Smooth muscle cell (in vitro differentiated cells): ENCODE results near the gene JAM3. TPM values are rescaled to one million over a fixed set of nuclear protein-coding genes. Genes with fewer than 3 reads are reported as not detected.

ENCODE experiments used
- DNase-seq: peaks from one replicate; lab custom pipeline; 2025; ENCODE audit not compliant: unreplicated experiment; lab: John Stamatoyannopoulos, UW
- H2AFZ ChIP-seq: fragments of 200-600 bp; sonication (generic); 2 replicates; pipeline ENCODE4 v1.6.0; 2016; ENCODE audit warnings: antibody characterized with exemption, low read depth, mild to moderate bottlenecking
- H3F3A ChIP-seq: fragments of 200-600 bp; sonication (generic); 2 replicates; pipeline ENCODE4 v1.6.0; 2017; ENCODE audit warnings: antibody characterized with exemption, low read depth
- H3K27ac ChIP-seq: fragments of 200-600 bp; sonication (generic); 2 replicates; pipeline ENCODE4 v1.5.1; 2016; ENCODE audit warnings: low read depth, mild to moderate bottlenecking
- H3K27me3 ChIP-seq: fragments of 200-600 bp; sonication (generic); 2 replicates; pipeline ENCODE4 v1.6.1; 2016; ENCODE audit warnings: low read depth, mild to moderate bottlenecking
- H3K36me3 ChIP-seq: fragments of 200-600 bp; sonication (generic); 2 replicates; pipeline ENCODE4 v1.5.1; 2016; ENCODE audit warnings: low read depth
- H3K4me1 ChIP-seq: fragments of 200-600 bp; sonication (generic); 2 replicates; pipeline ENCODE4 v1.5.1; 2016; ENCODE audit warnings: low read depth
- H3K4me2 ChIP-seq: fragments of 200-600 bp; sonication (generic); 2 replicates; pipeline ENCODE4 v1.6.0; 2016; ENCODE audit warnings: mild to moderate bottlenecking
- H3K4me3 ChIP-seq: fragments of 200-600 bp; sonication (generic); 2 replicates; pipeline ENCODE4 v1.5.1; 2016; ENCODE audit warnings: mild to moderate bottlenecking
- H3K79me2 ChIP-seq: fragments of 200-600 bp; sonication (generic); 2 replicates; pipeline ENCODE4 v1.6.0; 2016; ENCODE audit warnings: low read depth, mild to moderate bottlenecking
- H3K9ac ChIP-seq: fragments of 200-600 bp; sonication (generic); 2 replicates; pipeline ENCODE4 v1.6.0; 2016; ENCODE audit warnings: low read depth
- H3K9me3 ChIP-seq: fragments of 200-600 bp; sonication (generic); replicated peaks from 2 replicates; pipeline ENCODE4 v1.5.1; 2016; ENCODE audit warnings: low read depth
- H4K20me1 ChIP-seq: fragments of 200-600 bp; sonication (generic); 2 replicates; pipeline ENCODE4 v1.6.0; 2016; ENCODE audit warnings: low read depth
- WGBS: methylation state at CpG from one replicate; pipeline ENCODE4 v1.1.7; 2016; ENCODE audit warnings: low lambda C conversion rate; 5-methylcytosine and 5-hydroxymethylcytosine counted together
- polyA plus RNA-seq: library from polyadenylated mRNA; unstranded; fragments of >200 nt; fragmentation: Nextera tagmentation; extraction: Ambion mirVana; gene quantifications from 2 replicates; pipeline ENCODE4 v1.2.1, GENCODE V29; 2016
- total RNA-seq: library from RNA; depleted of rRNA; stranded (reverse); fragments of >200 nt; gene quantifications from 2 replicates; pipeline ENCODE4 v1.2.3, GENCODE V29; 2014
- TF ChIP-seq, protein P1 (sequence below): fragments of 200-600 bp; sonication (generic); IDR thresholded peaks from 2 replicates; pipeline ENCODE4 v1.5.1; 2017; ENCODE audit warnings: borderline replicate concordance, mild to moderate bottlenecking, antibody characterized with exemption; ENCODE audit not compliant: insufficient read depth, poor library complexity, severe bottlenecking

The JAM3 gene
- total and polyA plus RNA-seq, 2 experiments from 2014 or later: 75.5 to 82.9 TPM

DNA sequence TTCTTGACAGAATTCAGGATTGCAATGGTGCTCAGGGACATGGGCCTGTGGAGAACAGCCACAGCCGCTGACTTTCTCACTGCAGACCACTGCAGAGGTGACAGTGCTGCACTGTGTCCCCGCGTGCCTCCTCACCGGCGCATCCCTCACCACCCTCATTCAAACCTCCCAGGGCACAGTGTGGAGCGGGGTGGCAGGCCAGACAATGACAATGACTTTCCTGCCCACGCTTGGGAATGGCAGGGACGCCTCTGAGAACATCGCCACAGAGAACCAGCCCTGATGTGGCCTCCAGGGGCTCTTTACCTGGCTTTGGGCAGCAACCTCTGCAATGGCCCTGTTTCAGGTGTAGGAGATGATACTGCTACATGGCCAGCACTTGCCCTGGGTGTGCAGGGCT, 89.2 kb downstream of the JAM3 start:
- TF ChIP-seq, protein P1, sequence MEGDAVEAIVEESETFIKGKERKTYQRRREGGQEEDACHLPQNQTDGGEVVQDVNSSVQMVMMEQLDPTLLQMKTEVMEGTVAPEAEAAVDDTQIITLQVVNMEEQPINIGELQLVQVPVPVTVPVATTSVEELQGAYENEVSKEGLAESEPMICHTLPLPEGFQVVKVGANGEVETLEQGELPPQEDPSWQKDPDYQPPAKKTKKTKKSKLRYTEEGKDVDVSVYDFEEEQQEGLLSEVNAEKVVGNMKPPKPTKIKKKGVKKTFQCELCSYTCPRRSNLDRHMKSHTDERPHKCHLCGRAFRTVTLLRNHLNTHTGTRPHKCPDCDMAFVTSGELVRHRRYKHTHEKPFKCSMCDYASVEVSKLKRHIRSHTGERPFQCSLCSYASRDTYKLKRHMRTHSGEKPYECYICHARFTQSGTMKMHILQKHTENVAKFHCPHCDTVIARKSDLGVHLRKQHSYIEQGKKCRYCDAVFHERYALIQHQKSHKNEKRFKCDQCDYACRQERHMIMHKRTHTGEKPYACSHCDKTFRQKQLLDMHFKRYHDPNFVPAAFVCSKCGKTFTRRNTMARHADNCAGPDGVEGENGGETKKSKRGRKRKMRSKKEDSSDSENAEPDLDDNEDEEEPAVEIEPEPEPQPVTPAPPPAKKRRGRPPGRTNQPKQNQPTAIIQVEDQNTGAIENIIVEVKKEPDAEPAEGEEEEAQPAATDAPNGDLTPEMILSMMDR: no peak
- H2AFZ ChIP-seq: no peak overlapping the region
- H3K9ac ChIP-seq: no peak overlapping the region
- no peak overlapping the region for H3K4me2 ChIP-seq
- H3F3A ChIP-seq: no peaks in the 10 kb centered on the region
- no peak for DNase-seq
- H3K79me2 ChIP-seq: no peaks in the 10 kb centered on the region
- H3K27me3 ChIP-seq: no peaks in the 10 kb centered on the region
- no peak overlapping the region for H3K27ac ChIP-seq
- H3K4me3 ChIP-seq: no peak overlapping the region
- 95% methylated on average over 9 of the region's 9 CpGs for WGBS
- H4K20me1 ChIP-seq: no peaks in the 10 kb centered on the region
- no peaks in the 10 kb centered on the region for H3K36me3 ChIP-seq
- H3K4me1 ChIP-seq: no peaks in the 10 kb centered on the region
- H3K9me3 ChIP-seq: no peaks in the 10 kb centered on the region

DNA sequence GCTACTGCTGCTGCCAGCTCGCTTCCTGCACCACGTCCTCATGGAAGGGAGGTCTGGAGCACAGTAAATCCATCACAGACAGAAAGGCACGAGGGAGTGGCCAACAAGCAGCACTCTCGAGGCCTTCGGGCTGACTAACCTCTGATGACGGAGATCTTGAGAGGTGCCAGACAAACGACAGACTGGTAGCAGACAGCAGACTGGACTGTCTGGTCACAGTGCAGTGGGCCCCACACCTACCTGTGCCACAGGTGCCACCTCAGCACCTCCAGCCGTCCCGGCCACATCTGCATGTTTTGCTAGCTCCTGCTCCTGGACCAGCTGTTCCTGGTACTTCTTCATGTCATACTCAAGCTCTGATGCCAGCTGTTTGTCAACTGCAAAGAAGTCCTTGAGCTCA, 90.8 kb downstream of the JAM3 start:
- no peaks in the 10 kb centered on the region for H3F3A ChIP-seq
- no peak overlapping the region for H3K4me2 ChIP-seq
- no peak overlapping the region for H3K27ac ChIP-seq
- no peak overlapping the region for H3K9ac ChIP-seq
- no peak for DNase-seq
- no peaks in the 10 kb centered on the region for H3K9me3 ChIP-seq
- H3K4me3 ChIP-seq: no peak overlapping the region
- no peak overlapping the region for H2AFZ ChIP-seq
- H4K20me1 ChIP-seq: no peaks in the 10 kb centered on the region
- H3K27me3 ChIP-seq: no peaks in the 10 kb centered on the region
- H3K4me1 ChIP-seq: no peaks in the 10 kb centered on the region
- TF ChIP-seq, protein P1: no peak
- WGBS: 97% methylated on average over 9 of the region's 9 CpGs
- no peaks in the 10 kb centered on the region for H3K79me2 ChIP-seq
- H3K36me3 ChIP-seq: no peaks in the 10 kb centered on the region

DNA sequence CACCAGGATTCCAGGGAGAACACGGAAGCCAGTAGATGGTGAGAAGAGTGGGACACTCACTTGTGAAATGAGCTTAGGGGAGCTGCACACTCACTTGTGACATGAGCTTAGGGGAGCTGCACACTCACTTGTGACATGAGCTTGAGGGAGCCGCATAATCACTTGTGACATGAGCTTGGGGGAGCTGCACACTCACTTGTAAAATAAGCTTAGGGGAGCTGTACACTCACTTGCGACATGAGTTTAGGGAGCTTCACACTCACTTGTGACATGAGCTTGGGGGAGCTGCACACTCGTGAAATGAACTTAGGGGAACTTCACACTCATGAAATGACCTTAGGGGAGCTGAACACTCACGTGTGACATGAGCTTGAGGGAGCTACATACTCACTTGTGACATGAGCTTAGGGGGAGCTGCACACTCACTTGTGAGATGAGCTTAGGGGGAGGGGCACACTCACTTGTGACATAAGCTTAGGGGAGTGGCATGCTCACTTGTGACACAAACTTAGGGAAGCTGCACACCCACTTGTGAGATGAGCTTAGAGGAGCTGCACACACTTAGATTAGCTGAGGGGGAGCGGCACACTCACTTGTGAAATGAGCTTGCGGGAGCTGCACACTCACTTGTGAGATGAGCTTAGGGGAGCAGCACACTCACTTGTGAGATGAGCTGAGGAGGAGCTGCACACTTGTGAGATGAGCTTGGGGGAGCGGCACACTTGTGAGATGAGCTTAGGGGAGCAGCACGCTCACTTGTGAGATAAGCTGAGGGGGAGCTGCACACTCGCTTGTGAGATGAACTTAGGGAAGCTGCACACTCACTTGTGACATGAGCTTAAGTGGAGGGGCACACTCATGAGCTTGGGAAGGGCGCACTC, 95.9 kb downstream of the JAM3 start:
- H3K9me3 ChIP-seq: no peaks in the 10 kb centered on the region
- H3K9ac ChIP-seq: no peak overlapping the region
- H4K20me1 ChIP-seq: no peaks in the 10 kb centered on the region
- no peaks in the 10 kb centered on the region for H3K79me2 ChIP-seq
- no peak overlapping the region for H3K4me3 ChIP-seq
- H2AFZ ChIP-seq: no peak overlapping the region
- DNase-seq: no peak
- WGBS: over 99% methylated on average over 11 of the region's 11 CpGs
- H3K27me3 ChIP-seq: no peaks in the 10 kb centered on the region
- no peaks in the 10 kb centered on the region for H3K4me1 ChIP-seq
- H3K36me3 ChIP-seq: no peaks in the 10 kb centered on the region
- no peak overlapping the region for H3K4me2 ChIP-seq
- H3K27ac ChIP-seq: no peak overlapping the region
- H3F3A ChIP-seq: no peaks in the 10 kb centered on the region
- TF ChIP-seq, protein P1: no peak
